Measurements from ENCODE around the gene HIPK2. TPM values are rescaled to one million over a fixed set of nuclear protein-coding genes. Genes with fewer than 3 reads are reported as not detected.

The HIPK2 gene
- total RNA-seq, 2 experiments from 2014 or later = 17.3 to 17.6 TPM

- Mint-ChIP-seq H3K4me1 (ENCODE audit: low read depth) (peaks cover 5% of the 10 kb centered on the region), H3K36me3 (ENCODE audit: low read depth) (no peaks in the 10 kb centered on the region), H3K9me3 (no peaks in the 10 kb centered on the region), H3K27me3 (peaks cover 28% of the 10 kb centered on the region), H3K27ac (no peak overlapping the region), H3K4me3 (no peak overlapping the region)
- ChIA-PET POLR2A (no interaction called here), CTCF (no interaction called here)
- no peak for TF ChIP-seq CTCF (IDR thresholded peaks at IDR 0.05)
- DNase-seq (no peak), ATAC-seq (no peak)
- intact Hi-C loops (cut with micrococcal nuclease) = no loop called here
Measured at GRCh38 chr7:139526578-139527544, 250.9 kb downstream of the HIPK2 start.

GRCh38 chr7:139525750-139526149 lies 252.0 kb downstream of the HIPK2 start:
- Mint-ChIP-seq H3K27ac (no peak overlapping the region), H3K4me1 (ENCODE audit: low read depth) (peaks cover 5% of the 10 kb centered on the region), H3K27me3 (peaks cover 34% of the 10 kb centered on the region), H3K36me3 (ENCODE audit: low read depth) (no peaks in the 10 kb centered on the region), H3K4me3 (no peak overlapping the region), H3K9me3 (no peaks in the 10 kb centered on the region)
- ATAC-seq (no peak), DNase-seq (no peak)
- ChIA-PET CTCF (no interaction called here), POLR2A (no interaction called here)
- intact Hi-C loops (cut with micrococcal nuclease) = no loop called here
- TF ChIP-seq CTCF (IDR thresholded peaks at IDR 0.05) = no peak

- POLR2A ChIA-PET = no interaction called here
- TF ChIP-seq CTCF (IDR thresholded peaks at IDR 0.05) = no peak
- H3K27ac Mint-ChIP-seq = no peak overlapping the region
- no peaks in the 10 kb centered on the region for H3K36me3 Mint-ChIP-seq (ENCODE audit: low read depth)
- DNase-seq (no peak), ATAC-seq (no peak)
- H3K27me3 Mint-ChIP-seq = peaks cover 34% of the 10 kb centered on the region
- peaks cover 5% of the 10 kb centered on the region for H3K4me1 Mint-ChIP-seq (ENCODE audit: low read depth)
- H3K4me3 Mint-ChIP-seq = no peak overlapping the region
- CTCF ChIA-PET = no interaction called here
- no peaks in the 10 kb centered on the region for H3K9me3 Mint-ChIP-seq
- intact Hi-C loops (cut with micrococcal nuclease) = no loop called here
Measured at GRCh38 chr7:139525239-139525638, 252.6 kb downstream of the HIPK2 start.

- intact Hi-C loops (cut with micrococcal nuclease) = no loop called here
- no peak for ATAC-seq
- Mint-ChIP-seq H3K27ac (no peak overlapping the region), H3K4me1 (ENCODE audit: low read depth) (peaks cover 5% of the 10 kb centered on the region), H3K9me3 (no peaks in the 10 kb centered on the region), H3K27me3 (peaks cover 34% of the 10 kb centered on the region), H3K36me3 (ENCODE audit: low read depth) (no peaks in the 10 kb centered on the region), H3K4me3 (no peak overlapping the region)
- POLR2A ChIA-PET = no interaction called here
- TF ChIP-seq CTCF (IDR thresholded peaks at IDR 0.05) = no peak
- no peak for DNase-seq
- CTCF ChIA-PET = interaction anchor here (1.7 kb wide), 1 partner anchor 479 kb away, joined by 5 read pairs; no protein-coding TSS in a partner anchor
Measured at GRCh38 chr7:139523968-139524815, 253.6 kb downstream of the HIPK2 start.

Data from activated CD8-positive, alpha-beta T cell treated with anti-CD3 and anti-CD28 coated beads for 36 hours (primary cell).